Colonic mucosa (tissue), 4 donors: Measurements from ENCODE around the gene HOXB3. TPM values are rescaled to one million over a fixed set of nuclear protein-coding genes. Genes with fewer than 3 reads are reported as not detected.

Source experiments
- DNase-seq: peaks from one replicate; pipeline ENCODE4 v3.0.0-alpha.2; 2020
- H3K27ac ChIP-seq: fragments of 200-600 bp; one replicate; pipeline ENCODE4 v1.8.0; 2021
- H3K27me3 ChIP-seq: fragments of 200-600 bp; one replicate; pipeline ENCODE4 v1.8.0; 2021
- H3K36me3 ChIP-seq: fragments of 200-600 bp; one replicate; pipeline ENCODE4 v1.8.0; 2021
- H3K4me1 ChIP-seq: fragments of 200-600 bp; one replicate; pipeline ENCODE4 v1.8.0; 2021; ENCODE audit warnings: mild to moderate bottlenecking
- H3K4me3 ChIP-seq: fragments of 200-600 bp; one replicate; pipeline ENCODE4 v1.8.0; 2021
- H3K9ac ChIP-seq, 2 donors: one replicate each; pipeline ENCODE4 v1.7.0; 2013; ENCODE audit warnings: control low read depth in 2 of 2, low read depth in 2 of 2, low read length in 2 of 2
- H3K9me3 ChIP-seq: fragments of 200-600 bp; one replicate; pipeline ENCODE4 v1.8.0; 2021
- intact Hi-C: fragments of 100-400 bp; cut with DNase I; formaldehyde crosslinking; loops from one replicate; pipeline ENCODE4 v1.14.1; 2022
- total RNA-seq, 2 donors: library from RNA; stranded (reverse); fragmentation: NEBNext Ultra II Directional in 1 of 2; extraction: Animal tissue kit (Norgen Biotek cat#: 25700) in 1 of 2; gene quantifications; one replicate each; pipeline ENCODE4 v1.2.1, GENCODE V29; 2021
- TF ChIP-seq, protein P1 (sequence below): fragments of 200-600 bp; IDR thresholded peaks from one replicate; pipeline ENCODE4 v1.8.0; 2022; ENCODE audit warnings: antibody characterized with exemption, mild to moderate bottlenecking
- donor health status: healthy.
- donor health status: DM: no; HTN: no; CAD: no.
- donor health status: DM: no; HTN: no; CAD: no.

The HOXB3 gene
- total RNA-seq, 2 donors from 2014 or later, result 17.4 to 31.8 TPM

DNA sequence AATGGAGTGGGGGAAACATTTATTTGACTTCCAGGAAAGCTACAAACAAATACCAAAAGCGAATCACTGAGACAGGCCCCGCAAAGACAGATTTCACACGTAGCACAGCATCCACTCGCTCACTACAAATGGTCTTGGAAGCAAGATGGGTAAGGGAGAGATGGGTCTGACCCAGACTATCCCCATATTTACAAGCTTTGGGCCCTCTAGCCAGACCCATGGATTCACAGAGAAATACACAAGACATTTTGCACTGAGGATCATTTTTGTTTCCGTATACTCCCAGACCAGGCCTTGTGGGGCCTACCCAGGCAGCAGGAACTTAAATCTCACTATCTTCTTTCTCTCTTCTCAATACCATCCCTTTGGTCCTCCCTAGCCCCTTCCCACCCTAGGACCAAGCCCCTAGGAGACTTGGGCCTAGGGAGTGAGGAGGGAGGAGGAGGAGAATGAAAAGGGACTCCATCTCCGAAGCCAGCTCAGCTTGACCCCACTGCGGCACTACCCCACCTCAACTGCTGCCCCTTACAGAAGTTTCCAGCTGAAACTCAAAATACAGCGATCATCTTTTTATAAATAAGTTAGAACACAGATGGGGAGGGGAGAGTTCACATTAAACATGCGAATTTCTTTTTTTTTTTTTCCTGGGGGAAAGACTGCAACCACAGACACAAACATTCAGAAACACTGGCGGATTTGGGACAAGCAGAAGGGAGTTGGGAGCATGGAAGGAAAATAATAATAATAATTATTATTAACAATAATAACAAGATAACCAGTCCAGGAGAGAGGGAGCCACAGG lies 1.4 kb upstream of the HOXB3 start:
- H3K27me3 ChIP-seq, result no peaks in the 10 kb centered on the region
- intact Hi-C loops, result no loop called here

DNA sequence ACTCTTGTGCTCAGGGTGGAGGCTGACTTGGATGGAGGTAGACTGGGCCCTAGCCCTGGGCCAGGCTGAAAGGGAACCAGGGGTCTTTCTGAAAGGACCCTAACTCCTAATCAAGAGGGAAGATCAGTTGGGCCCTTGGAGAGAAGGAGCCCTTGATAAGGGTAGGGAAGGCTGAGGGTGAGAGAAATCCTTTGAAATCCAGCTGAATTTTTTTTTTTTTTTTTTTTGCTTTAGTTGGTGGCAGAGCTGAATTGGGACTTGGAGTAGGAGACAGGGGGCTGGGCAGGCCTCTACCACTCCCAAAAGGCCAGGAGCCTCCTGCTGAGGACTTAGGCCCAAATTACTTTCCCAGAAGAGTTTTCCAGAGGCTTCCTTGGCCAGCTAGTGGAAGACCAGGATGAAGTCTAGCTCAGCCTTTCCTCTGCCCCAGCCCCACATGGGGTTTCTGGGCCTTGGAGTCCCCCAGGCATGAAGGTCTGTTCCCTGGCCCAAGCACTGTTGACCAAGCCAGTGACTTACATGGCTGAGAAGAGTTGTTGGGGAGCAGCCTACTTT lies 643 bp upstream of the HOXB3 start:
- peak overlapping the region; percentile 5 for H3K4me3 ChIP-seq
- peaks cover 4% of the 10 kb centered on the region for H3K4me1 ChIP-seq
- peak overlapping the region; percentile 88 for H3K27ac ChIP-seq
- H3K36me3 ChIP-seq, result peaks cover 8% of the 10 kb centered on the region
- TF ChIP-seq, protein P1, sequence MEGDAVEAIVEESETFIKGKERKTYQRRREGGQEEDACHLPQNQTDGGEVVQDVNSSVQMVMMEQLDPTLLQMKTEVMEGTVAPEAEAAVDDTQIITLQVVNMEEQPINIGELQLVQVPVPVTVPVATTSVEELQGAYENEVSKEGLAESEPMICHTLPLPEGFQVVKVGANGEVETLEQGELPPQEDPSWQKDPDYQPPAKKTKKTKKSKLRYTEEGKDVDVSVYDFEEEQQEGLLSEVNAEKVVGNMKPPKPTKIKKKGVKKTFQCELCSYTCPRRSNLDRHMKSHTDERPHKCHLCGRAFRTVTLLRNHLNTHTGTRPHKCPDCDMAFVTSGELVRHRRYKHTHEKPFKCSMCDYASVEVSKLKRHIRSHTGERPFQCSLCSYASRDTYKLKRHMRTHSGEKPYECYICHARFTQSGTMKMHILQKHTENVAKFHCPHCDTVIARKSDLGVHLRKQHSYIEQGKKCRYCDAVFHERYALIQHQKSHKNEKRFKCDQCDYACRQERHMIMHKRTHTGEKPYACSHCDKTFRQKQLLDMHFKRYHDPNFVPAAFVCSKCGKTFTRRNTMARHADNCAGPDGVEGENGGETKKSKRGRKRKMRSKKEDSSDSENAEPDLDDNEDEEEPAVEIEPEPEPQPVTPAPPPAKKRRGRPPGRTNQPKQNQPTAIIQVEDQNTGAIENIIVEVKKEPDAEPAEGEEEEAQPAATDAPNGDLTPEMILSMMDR, result no peak
- H3K9me3 ChIP-seq, result no peaks in the 10 kb centered on the region
- H3K9ac ChIP-seq, result peak overlapping the region; percentile 67 to 80
- intact Hi-C loops, result no loop called here
- no peak for DNase-seq
- H3K27me3 ChIP-seq, result no peaks in the 10 kb centered on the region

More for the DNA sequence above, 1.4 kb upstream of the HOXB3 start:
- H3K27ac ChIP-seq, result peak overlapping the region; percentile 88
- H3K4me3 ChIP-seq, result peak overlapping the region; percentile 27
- H3K9me3 ChIP-seq, result no peaks in the 10 kb centered on the region
- H3K4me1 ChIP-seq, result peaks cover under 1% of the 10 kb centered on the region
- H3K36me3 ChIP-seq, result peaks cover 8% of the 10 kb centered on the region
- peak overlapping the region; percentile 67 to 80 for H3K9ac ChIP-seq
- TF ChIP-seq, protein P1, result no peak
- DNase-seq, result no peak

DNA sequence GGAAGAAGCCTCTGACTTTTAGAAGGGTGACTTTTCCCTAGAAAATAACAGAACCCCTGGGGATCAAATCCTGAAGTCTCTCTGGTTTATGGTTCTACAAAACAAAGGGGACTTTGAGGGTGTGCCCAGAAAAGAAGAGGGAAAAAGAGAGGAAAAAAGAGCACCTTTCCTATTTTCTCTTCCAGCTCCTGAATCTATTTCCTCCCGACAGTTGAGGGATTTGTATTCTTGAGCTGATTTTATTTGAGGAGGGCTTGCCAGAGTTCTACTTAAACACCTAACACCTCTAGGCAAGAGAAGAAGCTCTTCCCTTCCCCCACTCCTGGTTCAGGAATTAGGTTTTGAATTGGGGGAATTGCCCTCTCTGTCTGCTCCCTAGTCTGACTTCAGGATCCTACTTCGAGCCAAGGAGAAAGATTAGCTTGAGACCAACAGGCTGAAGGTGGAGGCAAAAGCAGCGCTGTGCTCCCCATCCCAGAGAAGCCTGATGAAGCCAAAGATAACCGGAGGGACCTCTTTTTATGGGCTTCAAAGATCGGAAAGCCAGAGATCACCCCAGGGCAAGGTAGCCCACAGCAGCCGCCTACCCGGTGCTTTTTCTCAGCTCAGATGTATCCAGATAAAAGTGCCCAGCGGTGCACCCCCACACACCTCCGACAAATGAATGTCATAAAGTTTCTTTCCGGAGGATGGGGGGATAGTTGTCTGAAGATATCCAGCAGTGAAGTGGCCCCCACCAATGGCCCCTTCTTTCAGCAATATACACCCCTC lies 796 bp downstream of the HOXB3 start:
- Histone ChIP-seq H3K9ac (peak overlapping the region; percentile 62 to 76), H3K9me3 (no peaks in the 10 kb centered on the region), H3K4me1 (peaks cover 9% of the 10 kb centered on the region), H3K27ac (peak overlapping the region; percentile 88), H3K36me3 (no peaks in the 10 kb centered on the region), H3K27me3 (no peaks in the 10 kb centered on the region), H3K4me3 (peak overlapping the region; percentile 5)
- no peak for DNase-seq
- TF ChIP-seq, protein P1, result no peak
- intact Hi-C loops, result no loop called here

DNA sequence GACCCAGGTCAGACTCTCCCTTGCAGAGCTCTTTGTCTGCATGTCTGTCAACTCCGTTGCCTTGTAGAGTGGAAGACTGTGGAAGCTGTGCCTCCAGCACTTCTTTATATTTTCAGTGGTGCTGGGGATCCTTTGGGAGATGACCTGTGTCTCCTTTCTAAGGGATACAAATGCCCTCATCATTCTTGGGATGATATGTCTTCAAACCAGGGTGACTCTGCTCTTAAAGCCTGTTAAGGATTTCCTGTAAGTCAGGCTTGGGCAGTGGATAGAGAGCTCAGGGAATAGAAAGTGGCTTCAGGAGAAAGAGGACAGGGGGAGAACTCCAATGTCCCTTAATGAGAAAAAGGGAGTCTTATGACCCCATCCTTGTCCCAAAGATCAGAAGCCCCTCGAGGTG lies 1.5 kb downstream of the HOXB3 start:
- Histone ChIP-seq H3K9me3 (no peaks in the 10 kb centered on the region), H3K27me3 (no peaks in the 10 kb centered on the region), H3K4me3 (no peak overlapping the region), H3K27ac (peak overlapping the region; percentile 88), H3K4me1 (peaks cover 9% of the 10 kb centered on the region), H3K9ac (peak overlapping the region; percentile 54 to 76), H3K36me3 (no peaks in the 10 kb centered on the region)
- intact Hi-C loops, result no loop called here
- TF ChIP-seq, protein P1, result no peak
- DNase-seq, result no peak

DNA sequence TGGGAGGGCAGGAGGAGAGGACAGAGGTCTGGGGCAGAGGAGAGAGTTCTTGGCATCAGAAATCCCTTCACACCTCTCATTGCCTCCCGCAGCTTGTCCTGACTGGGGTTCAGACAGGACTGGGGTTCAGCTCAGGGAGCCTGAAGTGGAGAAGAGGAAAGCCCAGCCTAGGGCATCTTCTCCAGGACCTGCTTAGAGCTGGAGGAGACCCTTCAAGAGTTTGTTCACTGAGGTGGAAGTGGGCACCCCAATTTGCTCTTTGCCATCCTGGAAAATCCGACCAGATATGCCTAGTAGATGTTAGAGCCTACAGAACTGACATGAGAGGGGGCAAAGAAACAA lies 2.0 kb downstream of the HOXB3 start:
- TF ChIP-seq, protein P1, result no peak
- no peak for DNase-seq
- Histone ChIP-seq H3K9ac (peak overlapping the region; percentile 54 to 76), H3K4me3 (no peak overlapping the region), H3K36me3 (no peaks in the 10 kb centered on the region), H3K27me3 (no peaks in the 10 kb centered on the region), H3K4me1 (peaks cover 9% of the 10 kb centered on the region), H3K9me3 (no peaks in the 10 kb centered on the region), H3K27ac (peak overlapping the region; percentile 88)
- intact Hi-C loops, result no loop called here
